ENCODE data around the gene ZNF597.
A peak's percentile ranks its signal among the peaks of the same experiment; 100 is the strongest.

ZNF597 gene

GRCh38 chr16:3454631-3455147 lies 11.4 kb upstream of the ZNF597 start:
- no peak for DNase-seq (ENCODE audit: low read depth)

DNA sequence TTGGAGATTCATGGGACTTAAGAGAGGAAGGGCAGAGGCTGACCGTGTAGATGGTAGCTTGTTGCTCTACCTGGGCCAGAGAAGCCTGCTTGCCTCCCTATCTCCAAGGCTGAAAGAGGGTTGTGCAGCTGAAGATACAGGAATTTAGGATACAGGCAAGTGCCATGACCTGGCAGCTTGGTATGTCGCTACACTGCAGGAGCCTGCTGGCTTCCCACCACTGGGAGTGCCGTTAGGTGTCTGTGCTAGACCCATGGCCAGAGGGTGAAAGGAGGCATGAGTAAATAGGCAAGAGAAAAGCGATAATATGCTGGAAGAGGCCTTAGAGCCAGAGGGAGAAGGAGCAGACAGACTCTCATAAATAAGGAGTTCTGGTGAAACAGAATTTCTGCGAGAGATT lies 10.8 kb upstream of the ZNF597 start:
- no peak for DNase-seq (ENCODE audit: low read depth)

GRCh38 chr16:3444032-3444388 lies 706 bp upstream of the ZNF597 start:
- no peak for DNase-seq (ENCODE audit: low read depth)

DNA sequence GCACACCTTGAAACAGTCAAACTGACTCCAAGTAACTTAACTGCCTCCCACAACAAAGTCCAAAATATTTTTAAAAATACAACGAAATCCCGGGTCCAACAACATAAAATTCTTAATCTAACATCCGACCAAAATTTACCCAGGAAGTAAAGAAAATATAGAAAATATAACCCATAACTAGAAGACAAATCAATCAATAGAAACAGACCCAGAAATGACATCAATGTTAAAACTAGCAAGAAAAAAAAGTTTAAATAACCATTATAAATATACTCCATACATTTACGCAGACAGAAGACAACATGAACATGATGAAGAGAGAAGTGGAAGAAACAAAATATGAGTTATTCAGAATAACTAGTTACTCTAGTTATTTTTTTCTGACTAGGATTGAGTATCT lies 3.7 kb downstream of the ZNF597 start:
- no peak for DNase-seq (ENCODE audit: low read depth)

DNA sequence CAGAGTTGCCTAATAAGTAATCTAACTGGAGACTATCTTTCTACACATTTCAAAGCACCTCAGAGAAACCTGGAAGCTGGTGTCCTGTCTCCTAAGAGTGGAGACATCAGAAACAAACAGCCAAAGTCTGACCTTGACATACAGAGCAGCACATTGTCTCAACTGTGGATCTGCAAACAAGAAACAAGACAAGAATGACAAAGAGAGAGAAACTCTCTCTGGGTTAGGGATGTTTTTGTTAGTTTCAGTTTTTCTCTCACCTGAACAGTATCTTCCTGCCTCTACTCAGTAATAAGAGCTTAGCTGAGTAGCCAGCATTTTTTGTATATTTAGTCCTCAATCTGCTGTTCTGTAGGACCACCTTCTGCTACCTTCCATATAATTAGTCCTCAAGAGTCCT lies 8.9 kb downstream of the ZNF597 start:
- DNase-seq (ENCODE audit: low read depth): no peak

GRCh38 chr16:3431779-3432219 lies 11.5 kb downstream of the ZNF597 start:
- DNase-seq (ENCODE audit: low read depth): no peak

GRCh38 chr16:3413730-3414379 lies 29.4 kb downstream of the ZNF597 start:
- no peak for DNase-seq (ENCODE audit: low read depth)

GRCh38 chr16:3408561-3409197 lies 34.6 kb downstream of the ZNF597 start:
- no peak for DNase-seq (ENCODE audit: low read depth)

- DNase-seq (ENCODE audit: low read depth): no peak
Measured at GRCh38 chr16:3401719-3402397, 41.4 kb downstream of the ZNF597 start.

DNA sequence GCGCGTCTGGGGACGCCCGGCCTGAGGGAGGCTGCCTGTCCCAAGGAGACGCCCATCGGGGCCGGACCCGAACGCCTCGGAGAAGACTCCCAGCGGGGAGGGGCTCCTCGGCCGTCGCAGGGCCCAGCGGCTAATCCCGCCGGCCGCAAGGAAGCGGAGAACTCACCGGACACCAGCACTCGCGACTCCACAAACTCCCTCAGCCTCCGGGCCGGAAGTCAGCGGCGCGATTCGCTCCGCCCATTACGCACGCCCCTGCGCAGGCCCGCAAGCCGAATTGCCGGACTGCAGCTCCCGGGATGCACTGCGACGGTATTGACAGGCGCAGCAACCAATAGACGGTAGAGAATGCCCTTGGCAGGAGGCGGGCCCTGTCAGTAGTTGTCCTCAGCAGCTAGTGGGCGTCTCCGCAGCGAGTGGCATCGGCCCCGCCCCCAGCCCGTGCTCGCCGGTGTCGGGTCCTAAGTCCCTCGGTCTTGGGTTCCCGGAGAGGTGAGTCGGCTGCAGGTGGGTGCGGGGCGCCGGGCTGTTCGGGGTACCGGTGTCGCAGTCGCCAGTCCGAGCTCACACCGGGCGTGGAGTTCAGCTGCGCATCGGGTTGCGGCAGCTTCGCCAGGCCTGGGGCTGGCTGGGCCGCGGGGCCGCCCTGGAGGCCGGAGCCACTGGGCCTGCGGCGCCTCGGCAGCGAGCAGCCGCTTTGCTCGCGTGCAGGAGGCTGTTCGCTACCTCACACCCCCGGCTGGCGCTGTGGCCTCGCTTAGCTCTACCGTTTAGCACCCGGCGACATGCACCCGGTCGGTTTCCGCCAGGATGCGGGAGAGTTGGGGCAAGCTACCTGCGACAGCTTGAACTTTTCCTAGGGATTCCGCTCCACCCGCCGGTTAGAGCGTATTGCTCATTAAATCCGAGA lies 42.3 kb downstream of the ZNF597 start, which contains the start of the genes ZNF174 and ZSCAN32:
TSS of gene ZNF174 (plus strand) at position 437 of the 910 bp plus-strand sequence. CDS start 790 bp downstream, outside the sequence.
TSS of gene ZSCAN32 (minus strand) at position 226 of the 910 bp plus-strand sequence. CDS start 3,447 bp downstream, outside the sequence.
- DNase-seq (ENCODE audit: low read depth): peak; percentile 99

- no peak for DNase-seq (ENCODE audit: low read depth)
Measured at GRCh38 chr16:3400446-3400778, 42.9 kb downstream of the ZNF597 start.

DNA sequence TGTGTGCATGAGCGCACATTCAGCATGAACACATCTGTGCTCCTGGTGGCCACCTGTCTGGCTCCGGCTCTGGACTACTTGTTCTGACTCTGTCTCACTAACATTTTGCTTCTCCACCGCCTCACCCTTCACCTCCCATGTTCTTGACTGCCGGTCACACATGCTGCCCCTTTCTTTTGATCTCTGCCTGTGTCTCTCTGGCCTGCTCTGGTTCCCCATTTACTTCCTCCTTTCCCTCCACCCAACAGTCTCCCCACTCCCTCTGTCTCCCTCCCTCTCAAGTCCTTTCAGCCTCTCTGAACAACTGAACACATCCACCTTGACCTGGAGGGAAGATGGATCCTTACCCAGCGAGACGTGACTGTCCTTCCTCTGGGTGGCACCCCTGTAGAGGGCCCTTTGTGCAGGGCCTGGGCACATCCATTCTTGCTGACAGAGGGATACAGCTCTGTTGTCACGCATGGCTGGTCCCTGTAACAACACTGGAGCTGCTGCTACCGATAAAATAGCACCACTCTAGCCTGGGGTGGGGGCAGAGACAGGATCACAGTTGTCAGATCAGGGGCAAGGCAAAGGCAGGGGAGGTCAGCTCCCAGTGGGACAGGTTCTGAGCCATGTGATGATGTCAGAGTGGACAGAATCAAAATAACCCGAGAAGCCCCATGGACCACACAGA lies 53.5 kb downstream of the ZNF597 start:
- DNase-seq (ENCODE audit: low read depth): no peak

DNA sequence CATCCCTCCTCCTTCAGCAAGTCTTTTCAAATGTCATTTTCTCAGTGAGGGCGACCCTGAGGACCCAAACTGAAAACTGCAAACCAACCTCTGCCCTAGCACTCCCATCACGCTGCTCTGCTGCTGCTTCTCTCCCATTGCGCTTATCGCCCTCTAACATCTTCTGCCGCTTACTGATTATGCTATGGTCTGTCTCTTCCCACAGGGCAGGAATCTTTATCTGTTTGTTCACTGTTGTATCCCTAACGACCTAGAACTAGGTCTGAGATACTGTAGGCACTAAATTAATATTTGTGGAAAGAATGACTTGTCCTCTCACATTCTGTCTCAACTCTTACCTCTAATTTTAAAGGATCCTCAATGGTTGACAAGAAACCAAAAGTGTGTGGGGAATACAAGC lies 55.0 kb downstream of the ZNF597 start:
- no peak for DNase-seq (ENCODE audit: low read depth)

- DNase-seq (ENCODE audit: low read depth): no peak
Measured at GRCh38 chr16:3383045-3383448, 60.3 kb downstream of the ZNF597 start.
